ENCODE measurements around the gene TANGO2.

GRCh38 chr22:20000246-20001081 is 20.4 kb upstream of the TANGO2 start:
- TF ChIP-seq CTCF (conservative IDR thresholded peaks at IDR 0.05 in 1 of 2, IDR thresholded peaks at IDR 0.05 in 1 of 2; ENCODE audit: extremely low read depth in 1 of 2, insufficient read depth in 1 of 2, low read depth in 1 of 2, low read length in 2 of 2) (no peak), EZH2 (IDR thresholded peaks at IDR 0.05; ENCODE audit: borderline replicate concordance, low read length) (no peak)

Measured in mammary epithelial cell (primary cell).